Stimulated activated CD4-positive, alpha-beta T cell treated with anti-CD3 and anti-CD28 coated beads, Interleukin-15, amount 100 ng/mL, for 48 hours (primary cell): ENCODE results near the gene LRMDA.

Experiments used
- DNase-seq, 2 donors: peaks; one replicate each; pipeline ENCODE4 v3.0.0-alpha.2; 2020; ENCODE audit warnings: low read depth in 2 of 2

The LRMDA gene

DNA sequence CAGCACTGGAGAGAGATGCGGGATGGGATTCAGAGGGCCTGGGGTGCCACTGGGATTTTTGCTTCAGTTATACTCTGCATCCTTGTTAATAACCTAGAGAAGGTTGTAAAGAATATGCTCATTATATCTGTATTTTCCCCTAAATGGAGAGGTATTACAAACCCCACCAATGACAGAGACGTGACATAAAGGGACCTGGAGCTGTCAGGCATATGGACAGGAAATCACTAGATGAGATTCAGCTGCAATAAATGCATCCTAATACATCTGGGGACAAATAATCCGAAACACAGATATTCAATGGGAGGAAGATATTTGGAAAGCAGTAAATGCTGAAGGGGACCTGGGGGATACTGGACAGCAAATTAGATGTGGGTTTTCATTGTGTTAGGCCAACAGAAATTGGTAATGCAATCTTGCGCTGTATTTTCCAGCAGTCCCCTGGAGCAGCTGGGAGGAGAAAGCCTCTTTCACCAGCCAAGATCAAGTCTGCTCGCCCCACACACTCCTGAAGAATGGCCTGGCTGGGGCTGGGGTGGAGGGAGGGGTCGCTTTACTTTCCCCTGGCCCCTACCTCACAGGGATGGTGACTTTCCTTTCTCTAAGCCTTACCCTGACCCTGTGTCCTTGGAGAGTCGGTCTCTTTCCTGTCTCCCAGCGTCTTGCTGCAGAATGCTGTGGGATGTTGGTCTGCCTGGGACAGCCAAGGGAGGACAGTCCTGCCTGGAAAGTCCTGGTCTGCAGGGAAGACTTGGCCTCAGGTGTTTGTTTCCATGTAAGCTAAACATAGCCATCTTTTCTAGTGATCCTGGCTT, 653.8 kb downstream of the LRMDA start:
- DNase-seq = no peak

DNA sequence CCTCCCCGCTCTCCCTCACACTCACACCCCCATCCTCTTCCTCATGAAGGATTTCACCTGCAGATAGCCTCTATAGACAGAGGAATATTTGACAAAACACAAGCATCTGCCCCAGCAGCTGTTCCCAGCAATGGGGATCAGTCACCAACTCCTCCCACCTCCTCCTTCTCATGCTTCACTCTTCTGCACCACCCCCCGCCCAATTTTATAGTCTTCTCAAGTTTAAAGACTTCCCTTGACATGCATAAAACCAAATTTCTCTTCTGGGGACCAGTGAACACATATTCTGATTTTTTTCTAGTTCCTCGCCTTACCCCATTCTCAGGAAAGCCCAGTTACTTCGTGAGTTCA, 654.4 kb downstream of the LRMDA start:
- no peak for DNase-seq

DNA sequence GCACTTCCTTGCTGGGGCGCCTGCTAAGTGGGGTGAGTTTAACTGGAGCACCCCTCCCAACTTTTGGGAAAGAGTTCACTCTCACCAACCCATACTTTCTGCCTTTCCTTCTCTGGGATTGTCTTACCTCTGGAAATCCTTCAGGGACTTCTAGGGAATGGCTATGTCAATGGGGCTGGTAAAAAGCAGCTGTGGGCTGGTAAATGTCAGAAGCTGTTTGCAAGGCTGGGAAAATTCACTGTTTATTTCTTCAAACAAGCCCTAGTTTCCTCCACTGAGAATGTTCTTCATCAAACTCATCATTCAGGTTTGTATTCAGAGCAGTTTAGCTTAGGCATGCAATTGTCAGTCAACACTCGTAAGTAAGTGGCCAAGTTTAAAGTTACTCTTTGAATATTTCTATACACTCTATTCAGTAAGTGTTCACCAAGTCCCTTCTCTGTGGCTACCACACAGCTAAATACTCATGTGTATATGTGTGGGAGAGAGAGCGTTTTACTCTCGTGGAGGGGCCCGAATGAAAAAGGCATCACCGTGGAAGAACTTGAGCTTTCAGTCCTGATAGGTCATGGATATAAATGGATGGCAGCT, 654.8 kb downstream of the LRMDA start:
- no peak for DNase-seq

DNA sequence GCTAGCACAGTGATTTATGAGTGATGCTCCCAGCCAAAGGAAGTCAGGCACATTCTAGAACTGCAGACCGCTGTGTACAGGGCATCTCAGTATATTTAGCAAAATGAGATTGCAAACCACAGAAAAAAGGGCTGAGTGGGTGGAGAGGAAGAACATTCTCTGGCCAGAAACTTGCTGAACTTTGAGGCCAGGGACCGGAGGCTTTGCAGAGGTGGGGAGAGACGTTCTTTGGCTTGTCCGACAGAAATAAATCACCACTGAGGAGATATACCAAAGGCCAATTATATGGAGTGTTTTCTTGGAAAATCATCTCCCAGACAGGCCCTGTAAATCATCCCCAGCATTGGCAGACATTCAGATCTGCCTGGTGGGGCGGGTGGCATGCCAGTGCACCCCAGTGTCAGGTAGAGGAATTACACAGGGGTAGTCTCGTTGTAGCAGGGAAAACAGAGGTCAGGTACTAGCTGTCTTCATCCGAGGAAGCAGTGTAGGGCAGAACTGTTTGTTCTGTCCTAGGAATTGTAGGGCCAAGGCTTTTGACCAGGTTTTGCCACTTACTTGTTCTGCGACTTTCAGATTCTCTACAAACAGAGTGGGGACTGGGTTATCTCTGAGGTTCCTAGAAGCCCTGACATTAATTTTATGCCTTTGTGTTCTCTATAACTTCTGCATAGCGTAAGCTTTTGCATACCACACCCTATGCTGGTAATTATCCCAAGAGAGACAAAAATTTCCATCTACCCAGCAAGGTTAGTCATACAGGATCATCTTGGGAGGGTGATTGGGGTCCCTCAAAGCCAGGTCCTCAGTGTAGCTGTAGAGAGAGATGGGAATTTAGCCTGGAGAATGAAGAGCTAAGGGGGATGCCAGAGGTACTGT, 655.6 kb downstream of the LRMDA start:
- DNase-seq = peak in 1 of 2 donors; percentile 4

DNA sequence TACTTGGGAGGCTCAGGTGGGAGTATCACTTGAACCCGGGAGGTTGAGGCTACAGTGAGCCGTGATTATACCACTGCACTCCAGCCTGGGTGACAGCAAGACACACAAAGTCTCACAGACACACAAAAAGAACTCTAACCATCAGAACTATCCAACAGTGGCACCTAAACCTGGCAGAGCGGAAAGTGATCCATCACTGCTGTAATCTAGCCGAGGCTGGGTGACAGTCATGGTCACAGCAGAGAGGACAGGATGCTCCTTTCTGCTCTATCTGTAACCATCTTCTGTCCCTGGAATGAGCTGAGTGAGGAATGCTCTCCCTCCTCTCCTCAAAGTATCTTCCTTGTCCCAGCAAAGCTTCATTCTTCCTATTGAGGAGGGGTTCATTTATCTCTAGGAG, 656.6 kb downstream of the LRMDA start:
- no peak for DNase-seq

DNA sequence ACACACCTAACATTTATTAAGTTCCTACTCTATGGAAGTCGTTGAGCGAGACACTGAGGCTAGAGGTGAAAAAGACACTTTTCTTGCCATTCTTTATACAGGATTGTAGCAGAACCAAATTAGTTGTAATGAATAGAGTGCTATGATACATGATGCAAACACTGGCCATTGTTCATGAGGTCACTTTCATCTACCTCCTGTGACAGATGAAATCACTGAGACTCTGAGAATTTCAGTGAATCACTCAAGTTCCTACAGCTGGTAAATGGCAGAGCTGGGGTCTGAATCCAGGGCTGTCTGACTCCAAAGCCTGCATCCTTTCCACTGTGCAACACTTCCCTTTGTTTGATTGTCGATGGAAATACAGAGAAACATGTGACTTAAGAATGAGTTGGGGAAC, 657.6 kb downstream of the LRMDA start:
- DNase-seq = no peak

DNA sequence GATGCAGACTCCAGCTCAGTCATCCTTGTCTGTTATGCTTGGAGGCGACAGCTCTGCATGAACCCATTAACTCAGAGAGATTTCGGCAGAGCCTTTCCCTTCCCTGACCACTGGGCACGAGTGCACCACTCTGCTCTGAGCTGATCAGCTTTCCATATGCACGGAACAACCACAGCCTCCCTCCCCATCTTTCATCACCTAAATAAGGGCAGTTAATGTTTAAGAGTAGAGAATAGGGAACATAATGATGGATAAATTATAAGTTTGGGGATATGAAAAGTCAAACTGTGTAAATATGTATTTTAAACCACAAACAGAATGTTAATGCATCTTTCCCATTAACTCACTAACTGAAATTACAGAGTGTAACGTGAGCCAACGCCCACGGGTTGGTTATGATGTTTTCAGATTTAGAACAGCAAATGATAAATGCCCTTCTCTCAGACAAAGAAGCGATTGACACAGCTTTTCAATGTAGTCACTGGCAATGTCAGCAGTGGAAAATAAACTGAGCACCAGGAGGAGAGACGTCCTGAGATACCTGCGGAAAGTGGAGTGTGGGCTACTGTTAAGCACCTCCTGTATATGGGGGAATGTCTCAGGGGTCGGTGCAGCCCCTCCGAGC, 658.2 kb downstream of the LRMDA start:
- DNase-seq = no peak

DNA sequence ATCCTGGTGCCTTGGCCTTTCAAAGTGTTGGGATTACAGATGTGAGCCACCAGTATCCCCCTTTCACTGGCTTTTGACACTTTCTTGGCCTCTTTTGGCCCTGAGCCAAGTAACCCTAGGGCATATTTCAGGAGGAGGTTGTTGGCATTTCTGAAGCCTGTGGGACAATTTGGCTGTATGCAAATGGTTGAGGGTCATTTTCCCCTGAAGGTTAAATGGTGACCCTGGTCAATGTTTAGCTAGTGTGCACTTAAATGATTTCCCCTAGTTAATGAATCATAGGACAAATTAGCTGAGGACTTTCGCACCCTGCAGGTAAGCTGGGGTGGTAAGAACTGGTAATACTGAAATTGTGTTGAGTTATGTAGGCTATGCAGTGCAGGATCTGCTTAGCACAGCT, 660.5 kb downstream of the LRMDA start:
- DNase-seq = no peak

DNA sequence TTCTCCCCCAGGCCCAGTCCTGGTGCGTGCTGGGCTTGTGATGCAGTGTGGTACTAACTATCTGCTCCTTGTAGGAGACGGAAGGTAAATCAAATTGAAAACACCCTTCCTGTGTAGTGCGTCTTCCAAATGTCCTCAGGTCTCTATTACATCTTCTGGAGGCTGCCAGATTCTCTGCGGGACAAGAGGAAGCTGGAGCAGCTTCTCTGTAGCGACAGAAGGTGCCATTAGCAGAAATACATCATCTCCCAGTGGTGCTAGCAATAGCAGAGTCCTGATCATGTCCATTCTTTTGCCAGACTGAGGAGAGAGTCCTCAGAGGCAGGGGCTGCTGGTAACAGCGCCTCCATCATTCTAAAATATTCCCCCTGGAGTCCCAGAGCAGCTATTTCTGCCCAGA, 675.2 kb downstream of the LRMDA start:
- no peak for DNase-seq

DNA sequence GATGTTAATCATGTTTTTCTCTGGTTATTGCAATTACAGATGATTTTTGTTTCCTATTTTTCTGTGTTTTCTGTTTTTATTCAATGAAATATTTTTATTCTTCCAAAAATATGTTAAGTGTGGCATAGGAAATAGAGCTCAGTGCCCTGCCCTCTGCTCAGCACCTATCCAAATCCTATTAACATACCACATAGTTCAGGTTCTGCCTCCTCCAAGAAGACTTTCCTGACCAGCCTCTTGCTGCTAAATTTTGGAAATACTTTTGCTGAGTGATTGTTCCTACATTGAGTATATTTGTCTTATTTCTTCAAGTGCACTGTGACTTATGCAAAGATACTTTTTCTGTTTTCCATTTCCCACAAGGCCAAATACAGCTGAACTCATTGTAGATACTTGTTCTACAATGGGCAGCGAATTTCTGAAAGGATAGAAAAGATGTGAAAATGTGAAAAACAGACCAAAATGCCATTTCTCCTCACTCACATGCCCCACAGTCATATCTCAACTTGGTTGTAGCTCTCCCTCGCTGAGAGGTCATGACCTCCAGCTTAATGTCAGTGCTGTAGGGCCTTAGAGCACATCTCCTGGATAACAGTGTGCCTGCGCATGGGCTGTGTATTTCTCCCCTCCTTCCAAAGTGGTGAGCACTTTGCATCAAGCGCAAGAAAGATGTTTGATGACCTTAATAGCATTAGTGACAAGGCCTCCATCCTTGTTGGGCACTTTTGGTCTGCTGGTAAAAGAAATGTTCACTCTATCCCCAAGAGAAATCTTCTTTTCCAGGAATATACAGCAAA, 677.3 kb downstream of the LRMDA start:
- no peak for DNase-seq

DNA sequence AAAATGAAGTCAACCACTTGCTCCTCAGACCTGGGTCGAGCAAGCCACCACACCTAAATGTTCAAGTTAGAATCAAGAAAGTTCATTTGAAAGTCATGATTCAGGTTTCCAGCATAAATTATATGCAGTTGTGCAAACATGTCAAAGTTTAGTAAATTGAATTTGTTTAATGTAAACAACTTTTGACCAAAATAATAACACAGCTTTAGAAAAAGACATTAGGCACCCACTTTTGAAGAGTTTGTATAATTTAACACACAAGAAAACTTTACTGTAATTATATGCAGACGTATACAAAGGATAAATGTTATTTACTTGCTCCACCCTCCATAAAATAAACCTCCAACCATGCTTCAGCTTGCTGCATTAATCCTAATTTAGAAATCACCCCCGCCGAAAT, 680.0 kb downstream of the LRMDA start:
- no peak for DNase-seq

DNA sequence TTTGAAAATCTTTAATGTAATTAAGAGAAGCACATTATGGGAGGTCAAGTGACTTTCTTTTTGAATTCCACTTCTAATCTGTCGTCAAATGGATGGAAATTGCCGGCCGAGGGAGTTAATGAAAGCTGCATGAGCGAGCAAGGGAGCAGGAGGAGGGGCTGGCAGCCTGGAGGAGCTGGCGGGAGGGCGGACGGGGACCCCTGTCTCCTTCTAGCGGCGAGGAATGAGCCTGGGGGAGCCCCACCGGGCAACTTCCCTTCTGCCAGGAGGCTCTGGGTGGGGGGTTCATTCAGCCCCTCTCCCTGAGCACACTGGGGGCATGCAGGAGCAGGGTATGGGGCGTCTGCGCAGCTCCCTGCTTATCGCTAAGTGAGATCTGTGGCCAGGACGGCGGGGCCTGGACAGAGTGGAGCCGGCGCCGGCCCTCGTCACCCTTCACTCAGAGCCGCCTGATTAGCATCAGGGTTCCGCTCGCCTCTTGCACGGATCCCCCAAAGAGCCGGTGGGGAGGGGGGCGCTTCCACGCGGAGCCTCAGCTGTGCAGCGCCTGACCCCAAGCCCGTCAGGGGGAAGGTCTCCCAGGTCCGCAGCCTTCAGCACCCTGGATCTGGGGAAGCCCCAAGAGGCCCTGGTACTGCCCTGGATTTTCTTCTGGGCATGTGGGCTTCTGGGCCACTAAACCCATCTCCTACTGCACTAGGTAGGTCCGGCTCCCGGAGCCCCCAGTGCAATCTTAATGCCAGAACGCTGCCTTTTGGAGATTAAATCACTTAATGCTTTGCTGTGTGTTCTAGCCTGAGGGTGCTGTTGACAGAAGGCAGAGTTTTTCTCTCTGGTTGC, 680.8 kb downstream of the LRMDA start:
- no peak for DNase-seq

DNA sequence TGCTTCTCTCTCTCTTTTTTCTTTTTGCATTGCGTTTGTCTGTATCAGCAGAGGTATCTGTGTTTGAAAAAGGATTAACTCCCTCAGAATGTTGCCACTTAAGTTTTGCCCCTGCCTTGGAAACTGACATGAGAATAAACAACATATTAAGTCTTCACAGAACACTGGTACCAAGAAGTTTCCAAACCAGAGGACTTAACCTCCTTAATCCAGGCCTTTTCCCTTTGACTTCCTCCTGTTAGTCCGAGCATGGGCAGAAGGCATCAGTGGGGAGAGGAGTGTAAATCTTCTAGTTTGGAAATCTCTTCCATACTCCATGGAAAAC, 681.4 kb downstream of the LRMDA start:
- DNase-seq = no peak

DNA sequence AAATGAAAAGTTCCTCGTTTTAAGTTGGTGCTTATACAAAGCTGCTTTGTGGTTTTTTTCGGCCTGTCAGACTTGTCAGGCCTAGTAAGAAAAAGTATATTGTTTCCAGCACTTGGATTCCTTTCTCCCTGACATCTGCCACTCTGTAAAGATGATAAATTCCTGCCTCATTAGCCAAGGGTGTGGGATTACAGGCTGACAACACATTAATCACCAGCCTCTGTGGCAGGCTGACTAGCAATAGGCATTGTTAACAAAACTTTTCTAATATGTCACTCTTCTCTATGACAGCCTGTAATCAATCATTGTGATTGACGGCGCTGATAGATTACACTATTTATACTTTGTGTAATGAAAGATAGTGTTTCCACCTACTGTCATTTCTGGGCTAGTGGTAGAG, 682.5 kb downstream of the LRMDA start:
- DNase-seq = no peak

DNA sequence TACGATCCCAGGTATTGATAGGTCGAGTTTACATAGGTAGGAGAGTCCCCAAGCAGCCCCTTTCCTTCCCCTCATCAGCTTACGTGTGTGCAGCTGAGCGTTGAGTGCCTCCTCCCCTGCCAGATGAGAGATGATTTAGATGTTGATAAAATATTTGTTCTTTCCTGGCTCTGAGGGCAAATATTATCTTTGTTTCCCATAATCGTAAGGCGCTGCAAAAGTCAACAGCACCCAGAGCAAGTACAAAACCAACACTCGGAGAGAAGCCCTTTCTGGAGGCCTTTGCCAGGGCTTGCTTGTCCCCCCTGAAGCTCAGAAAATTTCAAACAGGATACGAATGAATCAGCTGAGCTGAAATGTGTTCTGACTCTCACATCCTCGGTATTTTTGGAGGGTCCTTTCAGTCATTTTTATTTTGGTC, 683.2 kb downstream of the LRMDA start:
- no peak for DNase-seq

DNA sequence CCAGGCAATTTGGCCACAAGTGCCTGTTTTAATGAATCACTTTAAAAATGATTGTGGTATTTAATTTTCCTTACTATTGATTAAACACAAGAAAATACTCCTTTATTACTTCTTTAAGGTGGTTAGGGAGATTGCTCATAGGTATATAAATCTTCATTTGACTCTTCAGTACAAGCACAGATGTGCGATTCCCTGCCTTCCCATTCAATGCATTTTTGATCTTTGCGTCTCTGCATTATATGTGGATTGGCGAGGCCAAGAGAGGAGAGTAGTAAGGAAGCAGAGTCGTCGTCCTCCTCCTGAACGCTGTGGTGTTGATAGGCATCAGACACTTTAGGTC, 683.7 kb downstream of the LRMDA start:
- no peak for DNase-seq

DNA sequence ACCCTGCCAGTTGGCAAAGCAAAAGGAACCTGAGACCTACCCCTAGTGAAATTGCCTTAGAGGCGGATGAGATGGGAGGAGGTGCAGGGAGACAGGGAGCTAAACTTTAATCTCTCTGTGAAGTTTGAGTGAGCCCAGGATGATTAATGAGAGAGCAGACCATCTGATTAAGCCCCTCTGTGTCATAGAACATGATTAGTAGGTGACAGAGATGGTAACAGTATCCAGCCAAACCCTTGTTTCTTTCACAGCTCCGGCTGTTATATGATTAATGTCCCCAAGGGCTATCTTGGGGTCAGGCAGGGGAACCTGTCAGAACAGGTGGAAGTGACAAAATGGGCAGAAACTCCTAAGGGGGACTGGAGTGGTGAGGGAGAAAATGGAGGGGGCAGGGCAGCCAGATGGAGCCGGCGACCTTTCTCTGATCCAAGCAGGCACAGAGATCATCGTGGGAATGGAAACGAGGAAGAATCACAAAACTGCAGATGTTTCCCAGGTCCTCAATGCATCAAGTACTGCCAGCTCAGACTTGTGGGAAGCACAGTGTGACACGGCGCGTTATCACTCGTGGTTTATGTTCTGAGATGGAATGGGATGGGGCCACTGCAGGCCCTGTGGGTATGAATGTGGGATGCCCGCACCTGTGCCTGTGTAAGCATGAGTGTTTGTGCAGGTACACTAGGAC, 684.2 kb downstream of the LRMDA start:
- DNase-seq = no peak

DNA sequence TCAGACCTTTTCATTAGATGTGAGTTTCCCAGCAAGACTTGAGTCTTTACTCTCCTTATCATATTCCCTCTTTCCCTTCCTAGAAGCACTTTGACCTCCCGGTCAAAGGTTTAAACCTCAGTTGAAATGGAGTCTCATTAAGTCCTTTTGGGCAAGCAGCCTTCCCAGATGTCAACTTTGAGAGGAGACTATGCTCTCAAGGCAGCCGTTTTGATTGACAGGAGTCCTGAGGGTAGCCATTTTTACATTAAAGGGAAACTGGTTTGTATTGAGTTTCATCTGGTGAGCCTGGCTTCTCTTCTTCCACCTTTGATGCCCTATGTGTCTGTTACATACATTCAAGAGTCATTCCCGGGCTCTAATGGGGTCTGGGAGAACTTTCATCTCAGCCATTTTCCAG, 685.1 kb downstream of the LRMDA start:
- no peak for DNase-seq

DNA sequence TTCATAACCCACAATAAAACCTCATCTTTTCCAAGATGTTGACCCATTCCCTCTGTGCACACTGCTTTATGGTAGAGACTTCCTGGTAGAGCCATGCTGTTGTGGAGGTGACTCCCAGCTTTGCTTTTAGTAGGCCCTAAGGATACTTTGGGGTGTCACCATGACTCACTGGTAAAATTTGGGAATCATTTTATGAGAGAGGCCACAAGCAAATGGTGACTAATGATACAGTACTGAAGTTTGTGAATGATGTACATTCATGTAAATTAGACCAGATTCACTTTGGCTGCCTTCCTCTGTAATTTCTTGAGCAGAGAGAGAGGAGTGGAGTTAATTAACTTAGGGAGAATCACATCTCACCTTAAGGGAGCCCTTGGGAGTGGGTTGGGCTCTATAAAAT, 686.5 kb downstream of the LRMDA start:
- no peak for DNase-seq

DNA sequence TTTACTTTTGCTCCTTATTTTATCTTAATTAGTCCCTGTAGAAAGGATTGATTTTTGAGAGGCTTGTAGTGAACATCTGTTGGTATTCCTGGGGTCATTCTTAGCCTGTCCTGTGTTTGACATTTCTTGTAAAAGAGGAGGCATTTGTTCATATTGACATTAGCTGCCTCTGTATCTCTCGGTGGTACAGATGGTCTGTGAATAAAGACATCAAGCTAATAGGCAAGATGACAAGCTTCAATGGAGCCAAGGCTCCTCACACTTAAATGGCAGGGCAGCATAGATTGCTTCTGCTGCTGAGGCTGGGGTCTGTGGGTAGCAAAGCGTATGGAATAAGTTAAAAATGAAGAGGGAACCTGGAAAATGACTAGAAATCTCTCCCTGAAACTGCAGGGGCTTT, 687.6 kb downstream of the LRMDA start:
- DNase-seq = no peak
